Endothelial cell of hepatic sinusoid (primary cell): ENCODE measurements around the gene LMBR1.
"Not testable (repeated sequence)": the region's sequence is repeated elsewhere in the genome, so short reads cannot be mapped to it uniquely, and the experiment has no call there.

Experiments
- in situ Hi-C: cut with HindIII; loops from 2 replicates; pipeline ENCODE4 v1.10.0; 2017; ENCODE audit warnings: low sequenced_read_pairs

LMBR1 gene

DNA sequence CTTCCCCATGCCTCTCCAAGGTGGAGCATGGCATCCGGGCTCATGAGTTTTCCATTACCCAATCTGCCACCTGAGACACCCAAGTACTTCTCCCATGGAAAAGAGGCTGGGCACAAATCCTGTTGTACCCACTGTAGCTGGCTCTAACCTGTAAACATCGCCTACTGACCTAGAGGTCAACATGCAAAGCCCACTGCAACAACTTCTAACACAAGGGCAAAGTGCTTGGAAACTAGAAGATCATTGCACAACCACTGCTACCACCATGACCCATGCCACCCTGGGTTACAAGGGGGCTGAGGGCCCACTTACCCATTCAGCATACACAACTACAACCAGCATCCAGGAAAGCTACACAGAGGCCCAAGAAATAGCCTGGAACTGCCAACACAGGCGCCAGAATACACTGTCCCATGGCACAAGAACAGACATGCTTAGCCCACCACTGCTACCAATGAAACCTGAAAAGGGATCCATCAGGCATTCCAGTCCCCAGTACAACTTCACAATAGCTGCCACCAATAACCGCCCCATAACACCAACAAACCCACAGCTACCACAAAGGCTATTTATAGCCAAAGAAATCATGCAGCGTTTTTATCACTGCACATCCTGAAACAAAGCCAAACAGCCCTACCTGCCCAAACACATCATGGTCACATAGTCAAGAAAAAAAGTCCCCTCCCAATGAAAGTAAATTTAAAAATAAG, 189.1 kb downstream of the LMBR1 start:
- in situ Hi-C loops: no loop called here

DNA sequence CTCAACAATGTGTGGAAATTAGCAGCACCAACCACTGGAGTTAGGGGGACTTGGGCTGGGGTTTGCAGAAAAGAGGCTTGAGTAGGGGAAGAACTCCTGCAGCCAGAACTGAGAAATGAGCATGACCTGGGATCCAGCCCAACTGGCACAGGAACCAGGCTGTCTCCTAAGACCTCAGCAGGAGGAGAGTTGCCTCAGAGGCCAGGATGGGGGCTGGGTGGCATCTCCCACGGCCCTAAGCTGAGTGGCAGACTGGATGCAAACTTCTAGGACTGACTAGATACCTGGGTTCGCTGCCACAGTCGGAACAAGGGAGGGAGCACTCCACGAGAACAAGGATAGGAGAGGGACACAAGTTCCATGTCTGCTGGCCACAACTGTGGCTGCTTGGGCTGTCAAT, 189.8 kb downstream of the LMBR1 start:
- in situ Hi-C loops: no loop called here

DNA sequence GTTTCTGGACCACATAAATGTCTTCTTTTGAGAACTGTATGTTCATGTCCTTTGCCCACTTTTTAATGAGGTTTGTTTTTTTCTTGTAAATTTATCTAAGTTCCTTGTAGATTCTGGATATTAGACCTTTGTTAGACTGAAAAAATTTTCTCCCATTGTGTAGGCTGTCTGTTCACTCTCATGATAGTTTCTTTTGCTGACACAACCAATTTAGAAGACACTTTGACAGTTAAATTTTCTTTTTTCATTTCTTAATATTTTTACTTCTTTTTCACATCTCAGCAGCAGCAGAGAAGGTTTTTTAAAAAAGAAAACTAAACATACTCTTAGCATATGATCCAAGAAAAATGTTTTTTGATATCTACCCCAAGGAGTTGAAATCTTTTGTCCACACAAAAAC, 190.6 kb downstream of the LMBR1 start:
- in situ Hi-C loops: no loop called here

DNA sequence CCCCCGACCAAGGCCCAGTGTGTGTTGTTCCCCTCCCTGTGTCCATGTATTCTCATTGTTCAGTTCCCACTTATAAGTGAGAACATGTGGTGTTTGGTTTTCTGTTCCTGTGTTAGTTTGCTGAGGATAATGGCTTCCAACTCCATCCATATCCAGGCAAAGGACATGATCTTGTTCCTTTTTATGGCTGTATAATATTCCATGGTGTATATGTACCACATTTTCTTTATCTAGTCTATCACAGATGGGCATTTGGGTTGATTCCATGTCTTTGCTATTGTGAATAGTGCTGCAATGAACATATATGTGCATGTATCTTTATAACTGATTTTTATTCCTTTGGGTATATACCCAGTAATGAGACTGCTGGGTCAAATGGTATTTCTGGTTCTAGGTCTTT, 191.2 kb downstream of the LMBR1 start:
- in situ Hi-C loops: not testable (repeated sequence)

DNA sequence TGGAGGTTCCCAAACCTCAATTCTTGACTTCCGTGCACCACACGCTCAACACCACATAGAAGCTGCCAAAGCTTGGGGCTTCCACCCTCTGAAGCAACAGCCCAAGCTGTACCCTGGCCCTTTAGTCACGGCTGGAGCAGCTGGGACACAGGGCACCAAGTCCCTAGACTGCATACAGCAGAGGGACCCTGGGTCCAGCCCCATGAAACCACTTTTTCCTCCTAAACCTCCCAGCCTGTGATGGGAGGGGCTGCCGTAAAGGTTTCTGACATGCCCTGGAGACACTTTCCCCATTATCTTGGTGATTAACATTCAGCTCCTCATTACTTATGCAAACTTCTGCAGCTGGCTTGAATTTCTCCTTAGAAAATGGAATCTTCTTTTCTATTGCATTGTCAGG, 194.5 kb downstream of the LMBR1 start:
- in situ Hi-C loops: not testable (repeated sequence)

DNA sequence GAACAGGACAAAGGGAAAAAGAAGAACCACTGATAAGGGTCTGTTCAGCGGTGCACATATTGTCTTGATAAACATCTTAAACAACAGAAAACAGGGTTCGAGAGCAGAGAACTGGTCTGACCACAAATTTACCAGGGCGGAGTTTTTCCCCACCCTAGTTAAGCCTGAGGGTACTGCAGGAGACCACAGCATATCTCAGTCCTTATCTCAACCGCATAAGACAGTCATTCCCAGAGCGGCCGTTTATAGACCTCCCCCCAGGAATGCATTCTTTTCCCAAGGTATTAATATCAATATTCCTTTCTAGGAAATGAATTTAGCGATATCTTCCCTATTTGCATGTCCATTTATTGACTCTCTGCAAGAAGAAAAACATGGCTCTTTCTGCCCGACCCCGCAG, 195.7 kb downstream of the LMBR1 start:
- in situ Hi-C loops: not testable (repeated sequence)

DNA sequence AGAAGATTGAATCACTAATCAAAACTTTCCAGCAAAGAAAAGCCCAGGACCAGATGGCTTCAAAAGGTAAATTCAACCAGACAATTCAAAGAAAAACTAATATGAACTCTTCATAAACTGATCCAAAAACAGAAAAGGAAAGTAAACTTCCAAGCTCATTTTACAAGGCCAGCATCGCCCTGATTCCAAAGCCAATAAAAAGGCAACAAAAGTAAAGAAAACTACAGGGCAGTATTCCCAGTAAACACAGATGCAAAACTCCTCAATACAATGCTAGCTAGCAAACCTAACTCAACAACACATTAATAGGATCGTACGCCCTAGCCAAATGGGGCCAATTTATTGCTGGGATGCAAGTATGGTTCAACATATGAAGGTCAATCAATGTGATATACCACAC, 199.4 kb downstream of the LMBR1 start:
- in situ Hi-C loops: no loop called here

DNA sequence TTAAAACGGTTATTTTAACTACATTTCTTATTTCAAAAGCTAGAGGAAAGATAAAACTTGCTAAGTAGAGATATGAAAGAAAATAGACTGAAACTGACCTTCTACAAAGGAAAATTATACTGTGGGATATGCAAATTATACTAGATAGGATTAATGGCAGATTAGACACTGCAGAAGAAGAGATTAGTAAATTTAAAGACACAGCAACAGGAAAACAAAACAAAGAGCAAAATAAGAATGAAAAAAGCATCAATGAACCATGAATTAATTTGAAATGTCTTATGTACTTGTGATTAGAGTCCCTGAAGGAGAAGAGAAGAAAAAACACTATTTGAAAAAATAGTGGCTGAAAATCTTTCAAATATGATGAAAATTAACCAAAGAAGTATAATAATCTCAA, 200.1 kb downstream of the LMBR1 start:
- in situ Hi-C loops: no loop called here

DNA sequence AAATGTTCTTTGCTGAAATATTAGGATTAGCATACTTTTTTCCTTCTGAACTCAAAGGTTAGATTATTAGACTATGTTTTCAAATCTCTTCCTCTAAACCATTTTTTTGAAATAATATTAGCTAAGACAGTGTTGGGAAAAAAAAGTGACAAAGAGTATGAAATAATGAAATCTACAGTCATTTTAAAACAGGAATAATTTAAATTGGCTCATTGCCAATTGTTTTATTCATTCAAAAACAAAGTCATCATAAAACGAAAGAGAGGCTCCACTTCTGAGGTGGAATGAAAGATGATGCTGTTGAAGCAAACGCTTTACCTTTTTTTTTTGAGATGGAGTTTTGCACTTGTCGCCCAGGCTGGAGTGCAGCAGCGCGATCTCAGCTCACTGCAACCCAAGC, 201.2 kb downstream of the LMBR1 start:
- in situ Hi-C loops: no loop called here

DNA sequence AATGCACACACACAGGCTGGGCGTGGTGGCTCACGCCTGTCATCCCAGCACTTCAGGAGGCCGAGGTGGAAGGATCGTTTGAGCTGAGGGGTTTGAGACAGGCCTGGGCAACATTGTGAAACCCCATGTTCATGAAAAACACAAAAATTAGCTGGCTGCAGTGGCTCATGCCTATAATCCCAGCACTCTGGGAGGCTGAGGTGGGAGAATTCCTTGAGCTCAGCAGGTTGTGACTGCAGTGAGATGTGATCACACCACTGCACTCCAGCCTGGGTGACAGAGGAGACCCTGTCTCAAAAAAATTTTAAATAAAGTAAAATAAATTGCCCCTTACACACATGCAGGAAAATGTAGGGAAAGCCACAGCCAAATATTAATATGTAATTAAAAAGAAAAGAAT, 208.3 kb downstream of the LMBR1 start:
- in situ Hi-C loops: no loop called here

DNA sequence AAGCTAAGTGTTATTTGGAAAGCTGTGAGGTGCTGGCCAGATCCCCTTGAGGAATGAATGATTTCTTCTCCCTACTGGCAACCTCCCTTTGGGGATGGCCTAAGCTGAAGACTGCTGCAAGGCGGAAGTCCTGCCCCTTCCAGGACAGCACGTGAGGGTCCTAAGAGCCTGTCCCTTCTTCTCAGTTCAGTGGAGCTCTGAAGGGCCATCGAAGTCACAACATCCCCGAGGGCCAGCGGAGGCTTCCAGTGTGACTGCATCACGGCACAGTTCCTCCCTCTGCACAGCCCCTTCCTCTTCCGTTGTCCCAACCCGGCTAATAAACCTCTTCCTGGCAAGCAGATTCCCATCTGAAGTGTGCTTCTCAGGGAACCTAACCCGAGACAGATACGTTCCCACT, 208.7 kb downstream of the LMBR1 start:
- in situ Hi-C loops: no loop called here

DNA sequence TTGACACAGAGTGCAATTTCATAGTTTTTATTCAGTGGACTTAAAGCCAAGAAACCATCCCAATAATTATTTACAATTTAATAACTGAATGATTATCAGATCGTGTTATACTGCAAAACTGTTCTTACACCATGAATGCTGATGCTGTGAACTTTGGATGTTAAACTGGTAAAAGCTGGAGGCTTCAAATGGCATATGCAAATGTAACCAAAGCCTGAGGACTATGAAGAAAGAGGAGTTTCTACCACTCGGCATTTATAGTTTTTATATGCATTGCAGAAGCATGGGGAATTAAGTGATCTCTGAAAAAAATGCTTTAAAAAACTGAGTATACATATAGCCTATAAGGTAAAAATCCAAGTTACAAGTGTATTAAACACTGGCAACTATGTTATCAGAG, 210.1 kb downstream of the LMBR1 start:
- in situ Hi-C loops: no loop called here

DNA sequence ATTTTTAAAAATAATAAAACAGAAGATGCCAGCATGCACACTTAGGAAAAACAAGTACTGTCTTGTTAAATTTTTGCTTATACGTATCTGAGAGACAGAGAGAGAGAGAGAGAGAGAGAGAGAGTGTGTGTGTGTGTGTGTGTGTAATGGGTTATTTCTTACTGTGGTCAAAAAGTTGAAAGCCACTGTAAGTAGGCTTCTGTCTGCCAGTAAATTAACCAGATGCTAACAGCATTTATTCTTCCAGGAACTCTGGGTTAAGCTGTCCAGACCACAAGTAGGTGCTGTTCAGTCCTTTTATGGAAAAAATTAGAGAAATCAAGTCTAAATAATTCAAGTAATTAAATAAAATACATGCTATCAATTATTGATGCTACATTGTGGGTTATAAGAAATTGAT, 212.7 kb downstream of the LMBR1 start:
- in situ Hi-C loops: no loop called here

DNA sequence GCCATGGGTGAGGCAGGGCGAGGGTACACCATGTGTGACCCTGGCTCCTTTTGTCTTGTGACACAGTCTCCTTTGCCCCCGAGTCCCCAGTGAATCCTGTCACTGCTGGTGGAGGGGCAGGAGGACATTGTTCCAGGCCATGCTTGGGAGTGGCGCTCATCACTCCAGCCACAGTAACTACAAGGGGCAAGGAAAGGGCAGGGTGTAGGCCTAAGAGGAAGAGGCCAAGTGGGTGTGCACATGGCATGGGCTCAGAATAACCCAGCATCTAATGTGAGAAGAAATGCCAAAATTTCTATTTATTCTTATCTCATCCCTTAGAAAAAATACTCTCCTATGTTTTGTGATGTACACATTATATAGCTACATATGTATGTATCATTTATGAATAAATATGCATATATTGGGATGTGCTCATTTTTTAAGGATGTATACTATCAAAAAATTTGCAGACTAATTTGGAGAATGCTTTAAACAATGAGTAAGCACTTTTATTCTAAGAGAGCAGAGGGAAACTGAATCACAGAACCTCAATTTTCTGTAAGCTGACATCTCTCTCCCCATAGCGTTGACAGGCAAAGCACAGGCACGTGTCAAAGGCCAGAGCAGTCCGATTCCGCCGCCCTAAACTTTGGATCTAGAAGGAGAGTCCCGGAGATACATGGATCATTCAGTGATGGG, 215.5 kb downstream of the LMBR1 start:
- in situ Hi-C loops: no loop called here

DNA sequence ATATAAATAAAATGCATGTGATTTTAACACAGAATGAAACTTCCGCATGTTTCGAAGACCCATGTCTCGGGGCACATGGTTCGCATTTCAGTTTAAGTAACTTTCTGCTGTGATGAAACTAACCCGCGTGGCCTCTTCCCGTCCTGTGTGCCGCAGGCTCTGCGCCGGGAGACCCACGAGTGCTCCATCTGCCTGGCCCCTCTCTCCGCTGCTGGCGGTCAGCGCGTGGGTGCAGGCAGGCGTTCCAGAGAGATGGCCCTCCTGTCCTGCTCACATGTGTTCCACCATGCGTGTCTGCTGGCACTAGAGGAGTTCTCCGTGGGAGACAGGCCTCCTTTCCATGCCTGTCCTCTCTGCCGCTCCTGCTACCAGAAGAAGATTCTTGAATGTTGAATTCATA, 216.7 kb downstream of the LMBR1 start:
- in situ Hi-C loops: no loop called here

DNA sequence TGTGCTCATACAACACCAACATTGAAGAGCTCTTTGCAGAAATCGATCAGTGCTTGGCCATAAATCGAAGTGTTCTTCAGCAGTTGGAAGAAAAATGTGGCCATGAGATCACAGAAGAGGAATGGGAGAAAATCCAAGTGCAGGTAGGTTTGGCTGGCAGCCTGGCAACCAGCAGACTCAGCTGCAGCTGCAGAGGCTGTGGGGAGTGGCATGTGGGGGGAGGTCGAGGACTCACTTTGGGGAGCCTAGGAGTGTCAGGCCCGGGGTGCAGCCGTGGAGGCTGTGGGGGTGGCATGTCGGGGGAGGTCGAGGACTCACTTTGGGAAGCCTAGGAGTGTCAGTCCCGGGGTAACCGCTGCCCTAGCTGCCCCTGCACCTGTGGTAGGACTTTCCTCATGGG, 217.3 kb downstream of the LMBR1 start:
- in situ Hi-C loops: no loop called here

DNA sequence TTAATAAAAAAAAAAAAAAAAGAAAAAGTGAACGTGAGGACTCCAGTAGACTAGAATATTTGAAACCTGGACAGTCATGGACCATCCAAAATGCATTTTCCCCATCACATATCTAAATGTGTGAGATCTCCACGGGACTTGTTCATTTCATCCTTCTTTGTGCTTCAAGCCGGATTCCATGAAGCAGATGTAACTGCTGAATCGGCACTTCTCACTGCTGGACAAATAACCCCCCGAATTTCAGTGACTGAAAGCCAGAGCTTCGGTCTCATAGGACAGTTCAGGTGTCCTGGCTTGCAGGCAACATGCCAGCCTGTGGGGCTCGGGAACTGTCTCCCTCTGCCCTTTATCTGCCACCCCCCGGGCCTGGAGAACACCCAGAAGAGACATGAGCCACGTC, 219.1 kb downstream of the LMBR1 start:
- in situ Hi-C loops: no loop called here

DNA sequence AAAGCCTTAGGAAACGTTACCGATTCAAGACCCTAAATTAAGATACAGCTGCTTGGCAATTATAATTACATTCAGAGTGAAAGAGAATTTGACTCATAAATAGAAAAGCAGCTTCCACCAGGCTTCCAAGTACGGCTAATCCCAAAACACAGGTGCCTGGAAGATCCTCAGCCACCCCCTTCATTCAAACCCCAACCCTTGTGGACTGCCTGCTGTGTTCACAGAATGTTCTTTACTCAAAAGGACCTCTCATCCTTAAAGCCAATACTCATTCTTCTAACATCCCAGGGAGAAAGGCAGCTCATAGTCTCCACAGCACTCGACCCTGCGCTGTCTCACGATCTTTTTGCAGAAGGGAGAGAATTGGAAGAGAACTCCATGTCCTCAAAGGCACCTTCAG, 219.5 kb downstream of the LMBR1 start:
- in situ Hi-C loops: no loop called here

DNA sequence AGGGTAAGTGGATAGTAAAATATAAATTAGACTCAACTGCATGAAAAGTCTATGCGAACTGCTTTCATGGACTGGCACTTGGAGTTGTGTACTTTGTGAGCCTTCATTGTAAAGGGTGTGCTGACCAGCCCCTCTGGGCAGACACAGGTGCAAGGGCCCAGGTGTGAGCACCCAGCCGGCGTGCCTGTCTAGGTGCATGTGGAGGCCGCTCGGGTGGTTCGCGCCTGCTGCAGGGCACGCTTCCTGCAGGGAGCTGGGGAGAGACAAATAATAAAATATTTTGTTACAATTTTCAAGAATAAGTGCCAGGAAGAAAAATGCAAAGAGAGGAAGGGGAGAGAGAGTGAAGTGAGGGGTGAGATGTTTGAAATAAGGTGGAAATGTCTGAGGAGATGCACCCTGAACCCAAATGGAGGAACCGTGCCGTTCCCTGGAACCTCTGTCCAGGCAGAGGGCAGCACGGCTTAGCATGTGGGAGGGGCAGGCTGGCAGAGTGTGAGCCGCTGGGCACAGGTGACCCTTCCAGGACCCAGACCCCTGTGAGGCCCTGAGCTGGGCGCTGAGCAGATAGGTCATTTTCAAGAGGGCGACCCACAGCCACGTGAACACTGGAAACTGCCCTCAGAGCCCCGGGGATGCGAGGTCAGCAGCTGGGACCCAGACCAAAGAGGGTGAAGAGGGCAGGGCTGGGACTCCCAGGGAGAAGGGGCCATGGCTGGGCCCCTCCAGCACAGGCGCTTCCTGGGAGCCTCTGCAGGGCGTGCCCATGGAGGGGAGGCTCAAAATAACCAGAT, 223.8 kb downstream of the LMBR1 start:
- in situ Hi-C loops: no loop called here

DNA sequence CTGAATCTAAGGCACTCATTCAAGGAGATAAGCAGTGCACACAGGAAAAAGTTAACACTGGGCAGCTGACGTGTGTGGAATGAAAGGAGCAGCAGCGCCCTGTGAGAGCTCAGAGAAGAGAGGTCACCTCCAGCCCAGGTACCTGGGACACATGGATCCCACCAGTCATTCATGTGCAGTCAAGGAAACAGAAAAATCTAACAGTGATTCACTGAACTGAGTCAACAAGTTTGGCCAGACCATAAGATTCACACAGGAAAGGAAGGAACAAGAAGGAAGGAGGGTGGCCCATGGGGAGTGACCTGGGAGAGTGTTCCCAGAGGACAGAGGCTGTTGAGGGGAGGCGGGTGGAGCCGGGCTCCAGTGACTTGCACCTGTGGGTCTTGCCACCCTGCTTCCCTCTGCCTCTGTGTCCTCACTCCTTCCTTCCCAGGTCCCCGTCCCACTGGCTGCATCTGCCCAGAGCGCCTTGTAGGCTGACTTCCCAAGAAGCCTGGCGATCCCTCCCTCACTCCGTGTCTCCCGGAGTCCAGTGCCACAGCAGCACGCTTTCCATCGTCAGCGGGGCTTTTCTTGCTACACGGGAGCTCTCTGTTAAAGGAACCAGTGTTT, 224.7 kb downstream of the LMBR1 start:
- in situ Hi-C loops: no loop called here

DNA sequence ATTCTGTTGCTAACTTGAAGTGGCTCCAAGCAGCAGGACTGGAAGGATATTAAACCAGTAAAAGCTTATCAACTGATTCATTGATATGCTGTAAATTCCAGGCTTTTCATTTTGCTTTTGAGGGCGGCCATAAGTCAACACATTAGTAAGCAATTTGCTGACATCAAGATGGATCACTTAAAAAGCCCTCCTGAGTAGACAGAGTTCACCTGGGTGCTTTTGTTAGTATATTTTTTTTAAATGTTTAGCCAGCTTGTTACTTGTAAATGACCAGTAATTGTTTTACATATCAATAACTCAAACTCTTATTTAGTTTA, 225.9 kb downstream of the LMBR1 start:
- in situ Hi-C loops: no loop called here
